K562 (cell line): ENCODE measurements around the gene ZMPSTE24. TPM values are rescaled to one million over a fixed set of nuclear protein-coding genes. Genes with fewer than 3 reads are reported as not detected.
A peak's percentile ranks its signal among the peaks of the same experiment; 100 is the strongest.

ENCODE experiments used
- ATF1 ChIP-seq, 2 experiments: fragments of 450-650 bp in 1 of 2; IDR thresholded peaks; 2 replicates each; pipeline ENCODE4 v1.6.1; 2016; ENCODE audit warnings: missing compliant biosample characterization in 1 of 2, missing genetic modification characterization in 1 of 2
- ATF6 ChIP-seq: sonication (generic); formaldehyde crosslinking; IDR thresholded peaks from 2 replicates; pipeline ENCODE4 v1.4.0; 2020; ENCODE audit warnings: mild to moderate bottlenecking, missing genetic modification reagents
- CEBPG ChIP-seq, 3 experiments: fragments of 200-800 bp in 1 of 3; sonication (Bioruptor generic) in 1 of 3; sonication (generic) in 1 of 3; formaldehyde crosslinking in 1 of 3; IDR thresholded peaks in 2 of 3; conservative IDR thresholded peaks in 1 of 3; 2 replicates each; pipeline versions ENCODE4 v1.6.1 to v1.8.0; 2016 to 2022; ENCODE audit warnings: missing compliant biosample characterization in 2 of 3, missing genetic modification characterization in 2 of 3, mild to moderate bottlenecking in 1 of 3, missing genetic modification reagents in 1 of 3
- FOXP1 ChIP-seq: sonication (generic); formaldehyde crosslinking; IDR thresholded peaks from 2 replicates; pipeline ENCODE4 v1.8.0; 2022; ENCODE audit warnings: mild to moderate bottlenecking, missing genetic modification reagents
- HDGF ChIP-seq: fragments of 450-650 bp; IDR thresholded peaks from 2 replicates; pipeline ENCODE4 v1.6.1; 2016
- KLF13 ChIP-seq: fragments of 450-650 bp; IDR thresholded peaks from 2 replicates; pipeline ENCODE4 v1.6.1; 2016; ENCODE audit warnings: missing genetic modification characterization, low read depth, mild to moderate bottlenecking, missing compliant biosample characterization, moderate library complexity, borderline replicate concordance
- MTA3 ChIP-seq: fragments of 450-650 bp; formaldehyde crosslinking; IDR thresholded peaks from 2 replicates; pipeline ENCODE4 v1.6.1; 2017; ENCODE audit warnings: mild to moderate bottlenecking, borderline replicate concordance
- RBBP5 ChIP-seq: fragments of 200-600 bp; sonication (generic); IDR thresholded peaks from 2 replicates; pipeline ENCODE4 v1.6.1; 2012; ENCODE audit warnings: borderline replicate concordance, mild to moderate bottlenecking, low read length, control low read depth, inconsistent platforms; ENCODE audit not compliant: insufficient read depth, poor library complexity, severe bottlenecking
- RUNX1 ChIP-seq: sonication (generic); IDR thresholded peaks from 2 replicates; pipeline ENCODE4 v1.6.1; 2016; ENCODE audit warnings: antibody characterized with exemption, low read depth
- STAG1 ChIP-seq: sonication (generic); formaldehyde crosslinking; IDR thresholded peaks from 2 replicates; pipeline ENCODE4 v1.5.0; 2020; ENCODE audit warnings: missing genetic modification reagents, borderline replicate concordance
- TCF3 ChIP-seq: sonication (generic); formaldehyde crosslinking; IDR thresholded peaks from 2 replicates; pipeline ENCODE4 v1.4.0; 2020; ENCODE audit warnings: mild to moderate bottlenecking, missing genetic modification reagents
- TOE1 ChIP-seq, 2 experiments: fragments of 450-650 bp in 1 of 2; sonication (generic) in 1 of 2; formaldehyde crosslinking in 1 of 2; IDR thresholded peaks; 2 replicates each; pipeline versions ENCODE4 v1.7.1 to v1.8.0; 2016 to 2022; ENCODE audit warnings: borderline replicate concordance in 2 of 2, mild to moderate bottlenecking in 2 of 2, antibody characterized with exemption in 1 of 2, inconsistent platforms in 1 of 2, low read depth in 1 of 2, missing genetic modification reagents in 1 of 2, moderate library complexity in 1 of 2
- XRCC3 ChIP-seq: fragments of 450-650 bp; IDR thresholded peaks from 2 replicates; pipeline ENCODE4 v1.6.1; 2017; ENCODE audit warnings: mild to moderate bottlenecking, moderate library complexity
- ZNF3 ChIP-seq: fragments of 250-450 bp; sonication (Bioruptor Pico); IDR thresholded peaks from 2 replicates; pipeline ENCODE4 v1.5.0; 2021; ENCODE audit warnings: mild to moderate bottlenecking, moderate library complexity
- ZNF324 ChIP-seq: fragments of 250-450 bp; sonication (Bioruptor Pico); IDR thresholded peaks from 2 replicates; pipeline ENCODE4 v1.4.0; 2020; ENCODE audit warnings: mild to moderate bottlenecking
- ZNF668 ChIP-seq: fragments of 250-450 bp; sonication (Bioruptor Pico); IDR thresholded peaks from 2 replicates; pipeline ENCODE4 v1.8.0; 2022; ENCODE audit warnings: mild to moderate bottlenecking, inconsistent platforms
- polyA plus RNA-seq, 8 experiments: library from polyadenylated mRNA; depleted of rRNA in 4 of 8; stranded (reverse) in 5 of 8; unstranded in 3 of 8; fragments of >200 nt; fragmentation: Nextera tagmentation in 2 of 8; fragmentation: Illumina TruSeq in 1 of 8; extraction: Ambion mirVana in 2 of 8; extraction: Trizol in 1 of 8; gene quantifications; 2 replicates each; pipeline versions ENCODE4 v1.2.1 to v1.2.3, GENCODE V29; 2011 to 2014; ENCODE audit warnings: inconsistent platforms in 1 of 8, missing spikeins in 1 of 8
- total RNA-seq, 7 experiments: library from RNA; depleted of rRNA in 6 of 7; stranded (reverse); fragments of >200 nt in 6 of 7; fragmentation: Illumina TruSeq in 2 of 7; extraction: Trizol in 2 of 7; gene quantifications; 2 replicates each; pipeline versions ENCODE4 v1.2.1 to v1.2.3, GENCODE V29; 2011 to 2021; ENCODE audit warnings: low replicate concordance in 1 of 7
- TF ChIP-seq, protein P1 (sequence below): fragments of 250-450 bp; sonication (Bioruptor Pico); IDR thresholded peaks from 2 replicates; pipeline ENCODE4 v1.8.0; 2021; ENCODE audit warnings: moderate library complexity, mild to moderate bottlenecking, inconsistent platforms
- TF ChIP-seq, protein P2 (sequence below): sonication (generic); formaldehyde crosslinking; IDR thresholded peaks from 2 replicates; pipeline ENCODE4 v1.8.0; 2022; ENCODE audit warnings: mild to moderate bottlenecking, low read depth, missing genetic modification reagents
- TF ChIP-seq, protein P3 (sequence below): sonication (generic); formaldehyde crosslinking; IDR thresholded peaks from 2 replicates; pipeline ENCODE4 v1.8.1; 2022; ENCODE audit warnings: missing genetic modification reagents

Gene ZMPSTE24
- total and polyA plus RNA-seq, 9 of the 15 experiments (the other 6 are each of a cell fraction or from before 2014, with no cell fraction given): 30.7 to 75.9 (median 64.3) TPM

- TF ChIP-seq CEBPG (CRISPR knock-in tag; IDR thresholded peaks at IDR 0.05) (peak; percentile 69), CEBPG (tag; conservative IDR thresholded peaks at IDR 0.05 in 1 of 2, IDR thresholded peaks at IDR 0.05 in 1 of 2) (peak in 1 of 2 experiments; percentile 80; a peak in 2 of 4 replicates), ZNF3 (no peak), KLF13 (peak; percentile 96), ATF6 (CRISPR knock-in tag) (peak; percentile 66; the same call in 1 of the 2 replicates), RUNX1 (0 out of 2 replicates have a peak, but pooled peaks have one; percentile 1), ATF1 (CRISPR knock-in tag; IDR thresholded peaks at IDR 0.05) (peak; percentile 62; the same call in 1 of the 2 replicates), ATF1 (tag; IDR thresholded peaks at IDR 0.05) (peak; percentile 95), STAG1 (CRISPR knock-in tag) (no peak), RBBP5 (peak; percentile 97), HDGF (no peak), ZNF668 (CRISPR knock-in tag) (no peak), ZNF324 (peak; percentile 40; the same call in 1 of the 2 replicates), TCF3 (CRISPR knock-in tag) (peak; percentile 36), XRCC3 (no peak), FOXP1 (CRISPR knock-in tag) (peak; percentile 97), TOE1 (IDR thresholded peaks at IDR 0.05; ENCODE audit: borderline replicate concordance) (peak; percentile 92), TOE1 (CRISPR knock-in tag; IDR thresholded peaks at IDR 0.05; ENCODE audit: borderline replicate concordance, low read depth) (peak; percentile 57), MTA3 (peak; percentile 92)
- TF ChIP-seq, protein P1, sequence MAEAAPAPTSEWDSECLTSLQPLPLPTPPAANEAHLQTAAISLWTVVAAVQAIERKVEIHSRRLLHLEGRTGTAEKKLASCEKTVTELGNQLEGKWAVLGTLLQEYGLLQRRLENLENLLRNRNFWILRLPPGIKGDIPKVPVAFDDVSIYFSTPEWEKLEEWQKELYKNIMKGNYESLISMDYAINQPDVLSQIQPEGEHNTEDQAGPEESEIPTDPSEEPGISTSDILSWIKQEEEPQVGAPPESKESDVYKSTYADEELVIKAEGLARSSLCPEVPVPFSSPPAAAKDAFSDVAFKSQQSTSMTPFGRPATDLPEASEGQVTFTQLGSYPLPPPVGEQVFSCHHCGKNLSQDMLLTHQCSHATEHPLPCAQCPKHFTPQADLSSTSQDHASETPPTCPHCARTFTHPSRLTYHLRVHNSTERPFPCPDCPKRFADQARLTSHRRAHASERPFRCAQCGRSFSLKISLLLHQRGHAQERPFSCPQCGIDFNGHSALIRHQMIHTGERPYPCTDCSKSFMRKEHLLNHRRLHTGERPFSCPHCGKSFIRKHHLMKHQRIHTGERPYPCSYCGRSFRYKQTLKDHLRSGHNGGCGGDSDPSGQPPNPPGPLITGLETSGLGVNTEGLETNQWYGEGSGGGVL: no peak
- TF ChIP-seq, protein P2, sequence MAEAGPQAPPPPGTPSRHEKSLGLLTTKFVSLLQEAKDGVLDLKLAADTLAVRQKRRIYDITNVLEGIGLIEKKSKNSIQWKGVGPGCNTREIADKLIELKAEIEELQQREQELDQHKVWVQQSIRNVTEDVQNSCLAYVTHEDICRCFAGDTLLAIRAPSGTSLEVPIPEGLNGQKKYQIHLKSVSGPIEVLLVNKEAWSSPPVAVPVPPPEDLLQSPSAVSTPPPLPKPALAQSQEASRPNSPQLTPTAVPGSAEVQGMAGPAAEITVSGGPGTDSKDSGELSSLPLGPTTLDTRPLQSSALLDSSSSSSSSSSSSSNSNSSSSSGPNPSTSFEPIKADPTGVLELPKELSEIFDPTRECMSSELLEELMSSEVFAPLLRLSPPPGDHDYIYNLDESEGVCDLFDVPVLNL (CRISPR knock-in tag): peak; percentile 28; the same call in 1 of the 2 replicates
- TF ChIP-seq, protein P3, sequence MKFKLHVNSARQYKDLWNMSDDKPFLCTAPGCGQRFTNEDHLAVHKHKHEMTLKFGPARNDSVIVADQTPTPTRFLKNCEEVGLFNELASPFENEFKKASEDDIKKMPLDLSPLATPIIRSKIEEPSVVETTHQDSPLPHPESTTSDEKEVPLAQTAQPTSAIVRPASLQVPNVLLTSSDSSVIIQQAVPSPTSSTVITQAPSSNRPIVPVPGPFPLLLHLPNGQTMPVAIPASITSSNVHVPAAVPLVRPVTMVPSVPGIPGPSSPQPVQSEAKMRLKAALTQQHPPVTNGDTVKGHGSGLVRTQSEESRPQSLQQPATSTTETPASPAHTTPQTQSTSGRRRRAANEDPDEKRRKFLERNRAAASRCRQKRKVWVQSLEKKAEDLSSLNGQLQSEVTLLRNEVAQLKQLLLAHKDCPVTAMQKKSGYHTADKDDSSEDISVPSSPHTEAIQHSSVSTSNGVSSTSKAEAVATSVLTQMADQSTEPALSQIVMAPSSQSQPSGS: no peak
These were observed at the start of gene ZMPSTE24 (continued) for GRCh38 chr1:40257688-40258444.
